Endothelial cell of umbilical vein (primary cell): ENCODE measurements around the gene PROC. TPM values are rescaled to one million over a fixed set of nuclear protein-coding genes. Genes with fewer than 3 reads are reported as not detected.

Experiments used
- BruUV-seq: library from RNA; stranded (reverse); fragments of 400-500 nt; replicated peaks from 2 replicates; lab custom pipeline; 2021; lab: Mats Ljungman, UMichigan
- CTCF ChIA-PET: fragments of 300-600, 350-600 bp; sonication (Branson Sonifier 250); formaldehyde crosslinking; loops from one replicate; lab custom pipeline; 2021; ENCODE audit warnings: antibody characterized with exemption, inconsistent platforms; lab: Charles Lee
- POLR2A ChIA-PET: fragments of 300-600, 350-600 bp; sonication (Branson Sonifier 250); formaldehyde crosslinking; loops from one replicate; lab custom pipeline; 2021; ENCODE audit warnings: antibody characterized with exemption, inconsistent platforms; lab: Charles Lee
- DNase-seq: peaks from one replicate; pipeline ENCODE4 v3.0.0-alpha.2; 2011; ENCODE audit warnings: low read depth, low spot score
- FAIRE-seq: peaks from 2 replicates; lab custom pipeline; 2011; peaks lifted over from hg19 to GRCh38; lab: Jason Lieb, UNC
- H2AFZ ChIP-seq: 2 replicates; pipeline ENCODE4 v1.6.0; 2012; ENCODE audit warnings: low read depth, low read length, control low read depth, inconsistent platforms
- H3K27ac ChIP-seq: 2 replicates; pipeline ENCODE4 v1.5.1; 2011; ENCODE audit warnings: low read depth, mild to moderate bottlenecking, control low read depth, low read length, moderate library complexity; ENCODE audit not compliant: insufficient read depth
- H3K27me3 ChIP-seq, 2 experiments: 2 replicates each; pipeline versions ENCODE4 v1.6.0 to v1.6.1; 2011; ENCODE audit warnings: low read length in 2 of 2, mixed read lengths in 1 of 2; ENCODE audit not compliant: control insufficient read depth in 2 of 2, insufficient read depth in 2 of 2
- H3K36me3 ChIP-seq, 2 experiments: 2 replicates in 1 of 2; 3 replicates in 1 of 2; pipeline ENCODE4 v1.5.1; 2011; ENCODE audit warnings: low read length in 2 of 2, mild to moderate bottlenecking in 1 of 2, moderate library complexity in 1 of 2; ENCODE audit not compliant: control insufficient read depth in 2 of 2, insufficient read depth in 2 of 2; ENCODE audit errors: extremely low read depth in 1 of 2
- H3K4me1 ChIP-seq: 3 replicates; pipeline ENCODE4 v1.5.1; 2011; ENCODE audit warnings: mild to moderate bottlenecking, low read length; ENCODE audit not compliant: control insufficient read depth, insufficient read depth; ENCODE audit errors: extremely low read depth
- H3K4me2 ChIP-seq: 2 replicates; pipeline ENCODE4 v1.6.1; 2011; ENCODE audit warnings: low read length, control low read depth, mixed read lengths; ENCODE audit not compliant: insufficient read depth
- H3K4me3 ChIP-seq, 3 experiments: fragments of 200-600 bp in 1 of 3; sonication (generic), shearing (Covaris generic) in 1 of 3; replicated peaks in 1 of 3; 2 replicates each; pipeline ENCODE4 v1.5.1; 2011 to 2016; ENCODE audit warnings: control low read depth in 3 of 3, low read length in 3 of 3, mild to moderate bottlenecking in 2 of 3, inconsistent platforms in 1 of 3, low read depth in 1 of 3, moderate library complexity in 1 of 3; ENCODE audit not compliant: insufficient read depth in 1 of 3
- H3K79me2 ChIP-seq: 2 replicates; pipeline ENCODE4 v1.6.0; 2012; ENCODE audit warnings: low read length, inconsistent platforms; ENCODE audit not compliant: control insufficient read depth, insufficient read depth
- H3K9ac ChIP-seq: replicated peaks from 2 replicates; pipeline ENCODE3; 2011; ENCODE audit warnings: low read length, control low read depth; ENCODE audit not compliant: insufficient read depth; ENCODE audit errors: extremely low read depth
- H3K9me1 ChIP-seq: replicated peaks from 3 replicates; pipeline ENCODE4 v1.6.0; 2011; ENCODE audit warnings: mild to moderate bottlenecking, low read length; ENCODE audit not compliant: control insufficient read depth, insufficient read depth; ENCODE audit errors: extremely low read depth
- H3K9me3 ChIP-seq: replicated peaks from 2 replicates; pipeline ENCODE4 v1.5.1; 2012; ENCODE audit warnings: low read length, inconsistent platforms; ENCODE audit not compliant: control insufficient read depth, insufficient read depth
- H4K20me1 ChIP-seq: replicated peaks from 2 replicates; pipeline ENCODE3; 2011; ENCODE audit warnings: mild to moderate bottlenecking, low read length; ENCODE audit not compliant: control insufficient read depth, insufficient read depth; ENCODE audit errors: extremely low read depth
- EZH2 ChIP-seq: IDR thresholded peaks from 2 replicates; pipeline ENCODE4 v1.6.1; 2012; ENCODE audit warnings: borderline replicate concordance, low read depth, mild to moderate bottlenecking, moderate library complexity, low read length, inconsistent platforms; ENCODE audit not compliant: severe bottlenecking
- FOS ChIP-seq: IDR thresholded peaks from 2 replicates; pipeline ENCODE4 v1.6.1; 2011; ENCODE audit warnings: mild to moderate bottlenecking, low read length, moderate library complexity, borderline replicate concordance; ENCODE audit not compliant: insufficient read depth
- GATA2 ChIP-seq: IDR thresholded peaks from 2 replicates; pipeline ENCODE4 v1.7.0; 2011; ENCODE audit warnings: low read depth, mild to moderate bottlenecking, moderate library complexity, mixed read lengths, low read length; ENCODE audit not compliant: insufficient read length, insufficient read depth
- JUN ChIP-seq: IDR thresholded peaks from 2 replicates; pipeline ENCODE4 v1.6.1; 2011; ENCODE audit warnings: borderline replicate concordance, low read depth; ENCODE audit not compliant: insufficient read length, insufficient read depth
- MYC ChIP-seq: IDR thresholded peaks from one replicate; pipeline ENCODE4 v1.6.1; 2011; ENCODE audit warnings: mild to moderate bottlenecking, low read depth, low read length
- POLR2A ChIP-seq: IDR thresholded peaks from 2 replicates; pipeline ENCODE4 v1.6.1; 2012; ENCODE audit warnings: low read depth, mild to moderate bottlenecking, control low read depth, low read length
- POLR2AphosphoS5 ChIP-seq: IDR thresholded peaks from 2 replicates; pipeline ENCODE4 v1.6.1; 2012; ENCODE audit warnings: low read depth, mild to moderate bottlenecking, control low read depth, low read length, moderate library complexity; ENCODE audit not compliant: insufficient read depth
- dilution Hi-C: fragments of 300-500 bp; cut with MboI; formaldehyde crosslinking; loops from one replicate; pipeline ENCODE4 v1.15.0; 2019; ENCODE audit warnings: low sequenced_read_pairs; ENCODE audit not compliant: extremely low pct_ligation_motif_present
- intact Hi-C: fragments of 100-400 bp; cut with micrococcal nuclease; formaldehyde crosslinking; loops from one replicate; pipeline ENCODE4 v1.10.0; 2022
- polyA plus RNA-seq, 4 experiments: library from polyadenylated mRNA; depleted of rRNA in 3 of 4; stranded (reverse) in 3 of 4; unstranded in 1 of 4; fragments of >200 nt; gene quantifications; 2 replicates each; pipeline versions ENCODE4 v1.2.1 to v1.2.3, GENCODE V29; 2011 to 2012; ENCODE audit warnings: missing spikeins in 1 of 4
- total RNA-seq: library from RNA; stranded (reverse); gene quantifications from 2 replicates; pipeline ENCODE4 v1.2.3, GENCODE V29; 2021
- TF ChIP-seq, protein P1 (sequence below): IDR thresholded peaks from 2 replicates; pipeline ENCODE4 v1.6.1; 2011; ENCODE audit not compliant: insufficient read depth, insufficient read length
- TF ChIP-seq, protein P2 (sequence below), 2 donors: IDR thresholded peaks; 1 replicate in 1 of 2; 2 replicates in 1 of 2; pipeline ENCODE4 v1.5.1; 2011; ENCODE audit warnings: low read length in 2 of 2, mild to moderate bottlenecking in 2 of 2, moderate library complexity in 2 of 2, control low read depth in 1 of 2, inconsistent platforms in 1 of 2, low read depth in 1 of 2; ENCODE audit not compliant: insufficient read depth in 1 of 2; ENCODE audit errors: extremely low read depth in 1 of 2

The PROC gene
- total and polyA plus RNA-seq, 2 donors (not counting 3 experiments of a cell fraction or from before 2014, with no cell fraction given) = not detected

DNA sequence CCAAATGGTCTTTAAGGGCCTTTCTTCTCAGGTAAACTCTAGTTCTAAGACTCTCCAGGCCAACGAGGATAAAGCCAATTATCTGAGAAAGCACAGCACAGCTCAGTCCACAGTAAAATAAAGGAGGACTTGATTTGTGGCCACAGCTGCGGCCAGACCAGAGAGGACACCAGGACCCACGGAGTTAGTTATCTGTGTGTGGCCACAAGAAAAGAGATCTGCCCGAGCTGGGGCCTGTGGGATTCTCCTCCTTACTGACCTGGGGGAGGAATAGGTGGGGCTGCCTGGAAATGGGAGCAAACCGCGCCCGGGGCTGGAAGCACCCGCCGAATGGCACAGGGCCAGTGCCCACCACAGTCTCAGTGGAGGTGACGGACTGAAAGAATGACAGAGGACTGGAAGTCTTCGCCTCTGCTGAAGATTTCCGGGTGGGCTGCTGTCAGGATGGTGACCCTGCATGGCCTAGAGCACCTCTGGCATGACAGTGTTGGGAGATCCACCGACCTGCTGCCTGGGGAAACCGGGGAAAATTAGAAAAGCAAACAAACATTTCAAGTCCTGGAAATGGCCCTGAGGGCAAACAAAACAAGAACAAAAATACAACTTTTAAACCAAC, 13.3 kb downstream of the PROC start:
- dilution Hi-C loops = no loop called here
- no peak overlapping the region for H3K9ac ChIP-seq
- TF ChIP-seq POLR2A (no peak), MYC (no peak), EZH2 (no peak)
- TF ChIP-seq, protein P1, sequence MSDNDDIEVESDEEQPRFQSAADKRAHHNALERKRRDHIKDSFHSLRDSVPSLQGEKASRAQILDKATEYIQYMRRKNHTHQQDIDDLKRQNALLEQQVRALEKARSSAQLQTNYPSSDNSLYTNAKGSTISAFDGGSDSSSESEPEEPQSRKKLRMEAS = no peak
- BruUV-seq = no TSS peak
- H2AFZ ChIP-seq = no peak overlapping the region
- no peaks in the 10 kb centered on the region for H3K79me2 ChIP-seq
- DNase-seq = no peak
- intact Hi-C loops = no loop called here
- no peaks in the 10 kb centered on the region for H3K27me3 ChIP-seq
- ChIA-PET POLR2A (no interaction called here), CTCF (no interaction called here)
- FAIRE-seq = no peak
- no peaks in the 10 kb centered on the region for H3K36me3 ChIP-seq
- no peak overlapping the region for H3K4me3 ChIP-seq
- H3K9me1 ChIP-seq = no peaks in the 10 kb centered on the region
- no peak overlapping the region for H3K27ac ChIP-seq
- no peaks in the 10 kb centered on the region for H4K20me1 ChIP-seq
- H3K4me2 ChIP-seq = no peak overlapping the region
- H3K4me1 ChIP-seq = no peaks in the 10 kb centered on the region
- no peaks in the 10 kb centered on the region for H3K9me3 ChIP-seq

DNA sequence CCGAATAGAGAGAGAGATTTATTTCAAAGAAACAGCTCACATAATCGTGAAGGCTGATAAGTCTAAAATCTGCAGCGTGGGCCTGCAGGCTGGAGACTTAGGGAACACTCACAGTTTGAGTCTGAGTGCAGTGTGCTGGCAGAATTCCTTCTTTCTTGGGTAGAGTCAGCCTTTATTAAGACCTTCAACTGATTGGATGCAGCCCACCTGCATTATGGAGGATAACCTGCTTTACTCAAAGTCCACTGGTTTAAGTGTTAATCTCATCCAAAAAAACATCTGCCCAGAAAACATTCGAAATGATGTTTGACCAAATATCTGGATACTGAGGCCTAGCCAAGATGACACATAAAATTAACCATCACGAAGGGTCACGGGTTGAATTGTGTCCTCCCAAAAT, 16.3 kb downstream of the PROC start:
- H3K4me1 ChIP-seq = no peaks in the 10 kb centered on the region
- ChIA-PET CTCF (interaction anchor here (1.0 to 2.1 kb wide), 2 partner anchors 9 to 15 kb away, joined by 3 to 6 read pairs; no protein-coding TSS in a partner anchor), POLR2A (no interaction called here)
- H3K27me3 ChIP-seq = no peaks in the 10 kb centered on the region
- intact Hi-C loops (no loop called here), dilution Hi-C loops (no loop called here)
- H3K79me2 ChIP-seq = no peaks in the 10 kb centered on the region
- no peaks in the 10 kb centered on the region for H3K9me1 ChIP-seq
- DNase-seq (no peak), FAIRE-seq (no peak)
- H3K9ac ChIP-seq = no peak overlapping the region
- no peaks in the 10 kb centered on the region for H4K20me1 ChIP-seq
- no TSS peak for BruUV-seq
- no peak overlapping the region for H2AFZ ChIP-seq
- no peaks in the 10 kb centered on the region for H3K9me3 ChIP-seq
- no peak overlapping the region for H3K4me3 ChIP-seq
- no peak overlapping the region for H3K4me2 ChIP-seq
- no peaks in the 10 kb centered on the region for H3K36me3 ChIP-seq
- no peak for TF ChIP-seq POLR2AphosphoS5
- TF ChIP-seq GATA2 = no peak
- TF ChIP-seq FOS = no peak
- no peak for TF ChIP-seq MYC
- no peak for TF ChIP-seq JUN
- TF ChIP-seq, protein P2, sequence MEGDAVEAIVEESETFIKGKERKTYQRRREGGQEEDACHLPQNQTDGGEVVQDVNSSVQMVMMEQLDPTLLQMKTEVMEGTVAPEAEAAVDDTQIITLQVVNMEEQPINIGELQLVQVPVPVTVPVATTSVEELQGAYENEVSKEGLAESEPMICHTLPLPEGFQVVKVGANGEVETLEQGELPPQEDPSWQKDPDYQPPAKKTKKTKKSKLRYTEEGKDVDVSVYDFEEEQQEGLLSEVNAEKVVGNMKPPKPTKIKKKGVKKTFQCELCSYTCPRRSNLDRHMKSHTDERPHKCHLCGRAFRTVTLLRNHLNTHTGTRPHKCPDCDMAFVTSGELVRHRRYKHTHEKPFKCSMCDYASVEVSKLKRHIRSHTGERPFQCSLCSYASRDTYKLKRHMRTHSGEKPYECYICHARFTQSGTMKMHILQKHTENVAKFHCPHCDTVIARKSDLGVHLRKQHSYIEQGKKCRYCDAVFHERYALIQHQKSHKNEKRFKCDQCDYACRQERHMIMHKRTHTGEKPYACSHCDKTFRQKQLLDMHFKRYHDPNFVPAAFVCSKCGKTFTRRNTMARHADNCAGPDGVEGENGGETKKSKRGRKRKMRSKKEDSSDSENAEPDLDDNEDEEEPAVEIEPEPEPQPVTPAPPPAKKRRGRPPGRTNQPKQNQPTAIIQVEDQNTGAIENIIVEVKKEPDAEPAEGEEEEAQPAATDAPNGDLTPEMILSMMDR (IDR thresholded peaks at IDR 0.05; ENCODE audit: extremely low read depth in 1 of 2, insufficient read depth in 1 of 2, low read depth in 1 of 2, low read length in 2 of 2) = no peak
- no peak for TF ChIP-seq POLR2A
- TF ChIP-seq, protein P1 = no peak
- TF ChIP-seq EZH2 = no peak
- H3K27ac ChIP-seq = no peak overlapping the region
